Effector memory CD4-positive, alpha-beta T cell (primary cell): ENCODE data around the gene TMEM163.

Source experiments
- DNase-seq, 3 donors: peaks; one replicate each; pipeline ENCODE4 v3.0.0-alpha.2; 2020
- H3K27ac ChIP-seq: 2 replicates; pipeline ENCODE4 v1.7.0; 2013; ENCODE audit warnings: mild to moderate bottlenecking, low read length, moderate library complexity; ENCODE audit not compliant: insufficient read depth, poor library complexity, severe bottlenecking
- H3K27me3 ChIP-seq: replicated peaks from 2 replicates; pipeline ENCODE4 v1.7.0; 2013; ENCODE audit warnings: mild to moderate bottlenecking, low read length; ENCODE audit not compliant: insufficient read depth, control insufficient read depth, poor library complexity, severe bottlenecking
- H3K36me3 ChIP-seq: 2 replicates; pipeline ENCODE4 v1.7.0; 2013; ENCODE audit warnings: mild to moderate bottlenecking, low read length, moderate library complexity; ENCODE audit not compliant: control insufficient read depth, insufficient read depth
- H3K4me1 ChIP-seq: 2 replicates; pipeline ENCODE4 v1.7.0; 2013; ENCODE audit warnings: low read length, mild to moderate bottlenecking; ENCODE audit not compliant: control insufficient read depth, insufficient read depth, poor library complexity, severe bottlenecking
- H3K4me3 ChIP-seq: 2 replicates; pipeline ENCODE4 v1.7.0; 2013; ENCODE audit warnings: low read length, low read depth, mild to moderate bottlenecking; ENCODE audit not compliant: insufficient read depth, poor library complexity, severe bottlenecking
- H3K9me3 ChIP-seq: 2 replicates; pipeline ENCODE4 v1.7.0; 2013; ENCODE audit warnings: mild to moderate bottlenecking, low read length, moderate library complexity; ENCODE audit not compliant: control insufficient read depth

Gene TMEM163

GRCh38 chr2:134440336-134440909 is 278.4 kb downstream of the TMEM163 start:
- no peaks in the 10 kb centered on the region for H3K4me1 ChIP-seq
- peaks cover 30% of the 10 kb centered on the region for H3K36me3 ChIP-seq
- DNase-seq: no peak

GRCh38 chr2:134438371-134438770 is 280.4 kb downstream of the TMEM163 start:
- H3K27ac ChIP-seq: no peak overlapping the region
- no peaks in the 10 kb centered on the region for H3K27me3 ChIP-seq
- no peak overlapping the region for H3K4me3 ChIP-seq
- DNase-seq: no peak
- H3K4me1 ChIP-seq: no peaks in the 10 kb centered on the region
- H3K9me3 ChIP-seq: no peaks in the 10 kb centered on the region
- H3K36me3 ChIP-seq: peaks cover 40% of the 10 kb centered on the region

More at GRCh38 chr2:134440336-134440909, 278.4 kb downstream of the TMEM163 start:
- Histone ChIP-seq H3K27me3 (no peaks in the 10 kb centered on the region), H3K4me3 (no peak overlapping the region), H3K9me3 (no peaks in the 10 kb centered on the region), H3K27ac (no peak overlapping the region)

- Histone ChIP-seq H3K4me1 (no peaks in the 10 kb centered on the region), H3K4me3 (no peak overlapping the region), H3K27me3 (no peaks in the 10 kb centered on the region), H3K27ac (no peak overlapping the region), H3K36me3 (peaks cover 42% of the 10 kb centered on the region), H3K9me3 (no peaks in the 10 kb centered on the region)
- DNase-seq: no peak
Measured at GRCh38 chr2:134436706-134437105, 282.1 kb downstream of the TMEM163 start.

- no peaks in the 10 kb centered on the region for H3K4me1 ChIP-seq
- no peak overlapping the region for H3K27ac ChIP-seq
- no peaks in the 10 kb centered on the region for H3K27me3 ChIP-seq
- no peak for DNase-seq
- H3K4me3 ChIP-seq: no peak overlapping the region
- H3K9me3 ChIP-seq: no peaks in the 10 kb centered on the region
- peaks cover 48% of the 10 kb centered on the region for H3K36me3 ChIP-seq
Measured at GRCh38 chr2:134435936-134436335, 282.9 kb downstream of the TMEM163 start.

GRCh38 chr2:134435505-134435904 is 283.3 kb downstream of the TMEM163 start:
- DNase-seq: no peak
- peaks cover 52% of the 10 kb centered on the region for H3K36me3 ChIP-seq
- no peak overlapping the region for H3K4me3 ChIP-seq
- H3K4me1 ChIP-seq: no peaks in the 10 kb centered on the region
- no peaks in the 10 kb centered on the region for H3K9me3 ChIP-seq
- no peak overlapping the region for H3K27ac ChIP-seq
- H3K27me3 ChIP-seq: no peaks in the 10 kb centered on the region

- H3K4me1 ChIP-seq: no peaks in the 10 kb centered on the region
- H3K36me3 ChIP-seq: peaks cover 64% of the 10 kb centered on the region
- H3K27me3 ChIP-seq: no peaks in the 10 kb centered on the region
- DNase-seq: no peak
- H3K4me3 ChIP-seq: no peak overlapping the region
- H3K9me3 ChIP-seq: no peaks in the 10 kb centered on the region
- no peak overlapping the region for H3K27ac ChIP-seq
Measured at GRCh38 chr2:134433979-134434378, 284.8 kb downstream of the TMEM163 start.

GRCh38 chr2:134433469-134433868 is 285.3 kb downstream of the TMEM163 start:
- peaks cover 69% of the 10 kb centered on the region for H3K36me3 ChIP-seq
- no peaks in the 10 kb centered on the region for H3K27me3 ChIP-seq
- H3K4me3 ChIP-seq: no peak overlapping the region
- no peak overlapping the region for H3K27ac ChIP-seq
- no peaks in the 10 kb centered on the region for H3K9me3 ChIP-seq
- H3K4me1 ChIP-seq: no peaks in the 10 kb centered on the region
- DNase-seq: no peak

GRCh38 chr2:134432435-134432883 is 286.3 kb downstream of the TMEM163 start:
- Histone ChIP-seq H3K36me3 (peaks cover 78% of the 10 kb centered on the region), H3K27ac (no peak overlapping the region), H3K4me3 (no peak overlapping the region), H3K9me3 (no peaks in the 10 kb centered on the region), H3K27me3 (no peaks in the 10 kb centered on the region), H3K4me1 (no peaks in the 10 kb centered on the region)
- no peak for DNase-seq

GRCh38 chr2:134431838-134432434 is 286.9 kb downstream of the TMEM163 start:
- Histone ChIP-seq H3K27me3 (no peaks in the 10 kb centered on the region), H3K36me3 (peaks cover 82% of the 10 kb centered on the region), H3K9me3 (no peaks in the 10 kb centered on the region), H3K4me3 (no peak overlapping the region), H3K27ac (no peak overlapping the region), H3K4me1 (no peaks in the 10 kb centered on the region)
- DNase-seq: no peak

- DNase-seq: no peak
- Histone ChIP-seq H3K36me3 (peaks cover 70% of the 10 kb centered on the region), H3K27ac (no peak overlapping the region)
Measured at GRCh38 chr2:134429886-134430285, 288.9 kb downstream of the TMEM163 start.

More at GRCh38 chr2:134429886-134430285, 288.9 kb downstream of the TMEM163 start:
- H3K4me3 ChIP-seq: no peak overlapping the region
- no peaks in the 10 kb centered on the region for H3K27me3 ChIP-seq
- no peaks in the 10 kb centered on the region for H3K4me1 ChIP-seq
- H3K9me3 ChIP-seq: no peaks in the 10 kb centered on the region
